ENCODE data around the gene IRF7. TPM values are rescaled to one million over a fixed set of nuclear protein-coding genes. Genes with fewer than 3 reads are reported as not detected.

Gene IRF7
- total RNA-seq, 1 donor from 2014 or later = 40.8 TPM

GRCh38 chr11:587546-587945 is 28.2 kb downstream of the IRF7 start:
- no peak for TF ChIP-seq CTCF (conservative IDR thresholded peaks at IDR 0.05; ENCODE audit: low read depth, low read length)
- DNase-seq (ENCODE audit: low read depth) = no peak
- no peak overlapping the region for H3K4me3 ChIP-seq (ENCODE audit: low read depth, low read length)

- no peak for DNase-seq (ENCODE audit: low read depth)
- H3K4me3 ChIP-seq (ENCODE audit: low read depth, low read length) = no peak overlapping the region
- no peak for TF ChIP-seq CTCF (conservative IDR thresholded peaks at IDR 0.05; ENCODE audit: low read depth, low read length)
These were observed 29.1 kb downstream of the IRF7 start for GRCh38 chr11:586376-587316.

GRCh38 chr11:584287-584686 is 31.5 kb downstream of the IRF7 start:
- no peak overlapping the region for H3K4me3 ChIP-seq (ENCODE audit: low read depth, low read length)
- no peak for TF ChIP-seq CTCF (conservative IDR thresholded peaks at IDR 0.05; ENCODE audit: low read depth, low read length)
- DNase-seq (ENCODE audit: low read depth) = no peak

- DNase-seq (ENCODE audit: low read depth) = no peak
- H3K4me3 ChIP-seq (ENCODE audit: low read depth, low read length) = no peak overlapping the region
- no peak for TF ChIP-seq CTCF (conservative IDR thresholded peaks at IDR 0.05; ENCODE audit: low read depth, low read length)
These were observed 34.0 kb downstream of the IRF7 start for GRCh38 chr11:581752-582151.

- H3K4me3 ChIP-seq (ENCODE audit: low read depth, low read length) = no peak overlapping the region
- DNase-seq (ENCODE audit: low read depth) = no peak
- TF ChIP-seq CTCF (conservative IDR thresholded peaks at IDR 0.05; ENCODE audit: low read depth, low read length) = no peak
These were observed 34.4 kb downstream of the IRF7 start for GRCh38 chr11:581342-581741.

- DNase-seq (ENCODE audit: low read depth) = no peak
- TF ChIP-seq CTCF (conservative IDR thresholded peaks at IDR 0.05; ENCODE audit: low read depth, low read length) = no peak
These were observed 35.7 kb downstream of the IRF7 start for GRCh38 chr11:579830-580601.

More at GRCh38 chr11:579830-580601, 35.7 kb downstream of the IRF7 start:
- no peak overlapping the region for H3K4me3 ChIP-seq (ENCODE audit: low read depth, low read length)
